CD4-positive, alpha-beta memory T cell (primary cell): ENCODE data around the gene TRAFD1. TPM values are rescaled to one million over a fixed set of nuclear protein-coding genes. Genes with fewer than 3 reads are reported as not detected.

ENCODE experiments used
- CTCF ChIA-PET: fragments of 350-600 bp; sonication (Branson Sonifier 250); formaldehyde crosslinking; loops from one replicate; lab custom pipeline; 2021; ENCODE audit warnings: inconsistent platforms; ENCODE audit not compliant: partially characterized antibody; lab: Charles Lee
- POLR2A ChIA-PET: fragments of 350-600 bp; sonication (Branson Sonifier 250); formaldehyde crosslinking; loops from one replicate; lab custom pipeline; 2021; ENCODE audit not compliant: partially characterized antibody; lab: Charles Lee
- DNase-seq, 5 donors: peaks; one replicate each; pipeline versions ENCODE4 v3.0.0 to v3.0.0-alpha.2; 2020 to 2022; ENCODE audit warnings: mixed read lengths in 1 of 5
- H3K27ac ChIP-seq: one replicate; pipeline ENCODE4 v1.7.0; 2013; ENCODE audit warnings: low read depth, low read length
- H3K27me3 ChIP-seq: 2 replicates; pipeline ENCODE4 v1.7.0; 2013; ENCODE audit warnings: mild to moderate bottlenecking, low read length, moderate library complexity; ENCODE audit not compliant: insufficient read depth
- H3K36me3 ChIP-seq: 2 replicates; pipeline ENCODE4 v1.7.0; 2013; ENCODE audit warnings: mild to moderate bottlenecking, low read length, moderate library complexity; ENCODE audit not compliant: insufficient read depth
- H3K4me1 ChIP-seq: 2 replicates; pipeline ENCODE4 v1.7.0; 2013; ENCODE audit warnings: mild to moderate bottlenecking, low read length, moderate library complexity; ENCODE audit not compliant: insufficient read depth
- H3K4me3 ChIP-seq, 2 donors: one replicate each; pipeline ENCODE4 v1.7.0; 2013; ENCODE audit warnings: low read length in 2 of 2, mild to moderate bottlenecking in 1 of 2
- H3K9me3 ChIP-seq, 2 donors: one replicate each; pipeline ENCODE4 v1.7.0; 2013; ENCODE audit warnings: low read length in 2 of 2, control low read depth in 1 of 2; ENCODE audit not compliant: control insufficient read depth in 1 of 2
- H3K27ac Mint-ChIP-seq, 7 donors: one replicate each; pipeline ENCODE4 v1.8.0; 2020 to 2021; ENCODE audit warnings: mixed read lengths in 7 of 7, mild to moderate bottlenecking in 6 of 7, inconsistent platforms in 3 of 7, moderate library complexity in 3 of 7
- H3K27me3 Mint-ChIP-seq, 2 donors: one replicate each; pipeline ENCODE4 v1.8.0; 2020 to 2021; ENCODE audit warnings: mixed read lengths in 2 of 2
- H3K36me3 Mint-ChIP-seq, 2 donors: one replicate each; pipeline ENCODE4 v1.8.0; 2020 to 2021; ENCODE audit warnings: mixed read lengths in 2 of 2, inconsistent platforms in 1 of 2, mild to moderate bottlenecking in 1 of 2
- H3K4me1 Mint-ChIP-seq, 4 donors: one replicate each; pipeline ENCODE4 v1.8.0; 2020 to 2021; ENCODE audit warnings: mixed read lengths in 4 of 4, mild to moderate bottlenecking in 1 of 4
- H3K4me3 Mint-ChIP-seq, 8 donors: one replicate each; pipeline ENCODE4 v1.8.0; 2020 to 2021; ENCODE audit warnings: mixed read lengths in 8 of 8, mild to moderate bottlenecking in 7 of 8, moderate library complexity in 6 of 8, inconsistent platforms in 3 of 8
- H3K9me3 Mint-ChIP-seq, 8 donors: one replicate each; pipeline ENCODE4 v1.8.0; 2020 to 2021; ENCODE audit warnings: mixed read lengths in 8 of 8, mild to moderate bottlenecking in 5 of 8, inconsistent platforms in 3 of 8, moderate library complexity in 1 of 8
- intact Hi-C: fragments of 100-400 bp; cut with micrococcal nuclease; formaldehyde crosslinking; loops from one replicate; pipeline ENCODE4 v1.15.1; 2023
- polyA plus RNA-seq, 2 donors: library from polyadenylated mRNA; unstranded; fragments of 300-500 nt; fragmentation: Illumina TruSeq; gene quantifications; one replicate each; pipeline ENCODE4 v1.2.3, GENCODE V29; 2021
- total RNA-seq, 2 experiments: library from RNA; stranded (reverse); gene quantifications; one replicate each; pipeline ENCODE4 v1.2.3, GENCODE V29; 2021

Gene TRAFD1
- total and polyA plus RNA-seq, 4 experiments from 2014 or later = 38.7 to 71.2 (median 51.5) TPM

- Mint-ChIP-seq H3K27ac (no peak overlapping the region), H3K27me3 (no peaks in the 10 kb centered on the region), H3K4me3 (no peak overlapping the region), H3K36me3 (peaks cover 0 to 29% of the 10 kb centered on the region in 2 donors), H3K9me3 (no peaks in the 10 kb centered on the region), H3K4me1 (peaks cover 15 to 36% (median 27%) of the 10 kb centered on the region in 4 donors)
- Histone ChIP-seq H3K4me3 (no peak overlapping the region), H3K27ac (no peak overlapping the region), H3K9me3 (no peaks in the 10 kb centered on the region), H3K36me3 (peaks cover 45% of the 10 kb centered on the region), H3K4me1 (peaks cover 39% of the 10 kb centered on the region), H3K27me3 (no peaks in the 10 kb centered on the region)
- no peak for DNase-seq
- POLR2A ChIA-PET = no interaction called here
- CTCF ChIA-PET = no interaction called here
- intact Hi-C loops = loop anchor here (5.0 kb wide), 1 partner anchor 37 kb away; no protein-coding TSS in a partner anchor
Measured at GRCh38 chr12:112134731-112135130, 9.4 kb downstream of the TRAFD1 start.

GRCh38 chr12:112140728-112141127, 15.4 kb downstream of the TRAFD1 start:
- ChIA-PET CTCF (no interaction called here), POLR2A (interaction anchor here (1.5 kb wide), 1 partner anchor 8 kb away, joined by 3 read pairs; no protein-coding TSS in a partner anchor)
- Mint-ChIP-seq H3K4me3 (no peak overlapping the region), H3K36me3 (peaks cover 37 to 60% of the 10 kb centered on the region in 2 donors), H3K27ac (peak overlapping the region in 2 of 7 donors; percentile 7 to 44), H3K9me3 (no peaks in the 10 kb centered on the region), H3K4me1 (peaks cover 0 to 7% (median 3%) of the 10 kb centered on the region in 4 donors), H3K27me3 (no peaks in the 10 kb centered on the region)
- no peaks in the 10 kb centered on the region for H3K27me3 ChIP-seq
- peaks cover 68% of the 10 kb centered on the region for H3K36me3 ChIP-seq
- intact Hi-C loops = no loop called here
- DNase-seq = no peak
- H3K9me3 ChIP-seq = no peaks in the 10 kb centered on the region
- no peaks in the 10 kb centered on the region for H3K4me1 ChIP-seq
- H3K27ac ChIP-seq = no peak overlapping the region
- H3K4me3 ChIP-seq = no peak overlapping the region

DNA sequence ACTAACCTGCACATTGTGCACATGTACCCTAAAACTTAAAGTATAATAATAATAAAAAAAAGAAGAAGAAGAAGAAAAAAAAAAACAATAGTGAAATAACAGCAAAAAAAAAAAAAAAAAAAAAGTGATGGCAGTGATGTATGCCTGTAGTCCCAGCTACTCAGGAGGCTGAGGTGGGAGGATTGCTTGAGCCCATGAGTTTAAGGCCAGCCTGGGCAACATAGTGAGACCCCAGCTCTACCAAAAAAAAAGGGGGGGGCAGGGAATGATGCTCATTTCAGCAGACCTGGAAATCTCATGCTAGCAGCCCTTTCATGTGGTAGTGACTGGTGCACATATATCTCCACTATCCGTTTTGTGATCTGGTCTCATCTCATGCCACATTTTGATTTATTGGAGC, 20.8 kb downstream of the TRAFD1 start:
- DNase-seq = no peak
- POLR2A ChIA-PET = no interaction called here
- Histone ChIP-seq H3K9me3 (no peaks in the 10 kb centered on the region), H3K27ac (no peak overlapping the region), H3K36me3 (peaks cover 64% of the 10 kb centered on the region), H3K4me1 (no peaks in the 10 kb centered on the region), H3K27me3 (no peaks in the 10 kb centered on the region), H3K4me3 (no peak overlapping the region)
- Mint-ChIP-seq H3K36me3 (peaks cover 43 to 69% of the 10 kb centered on the region in 2 donors), H3K4me3 (no peak overlapping the region), H3K4me1 (peaks cover 0 to 7% (median 5%) of the 10 kb centered on the region in 4 donors), H3K27ac (peak overlapping the region in 1 of 7 donors; percentile 72), H3K9me3 (peaks cover 0 to 2% (median 0%) of the 10 kb centered on the region in 8 donors), H3K27me3 (no peaks in the 10 kb centered on the region)
- CTCF ChIA-PET = no interaction called here
- intact Hi-C loops = no loop called here

- Mint-ChIP-seq H3K27ac (peak overlapping the region in 2 of 7 donors; percentile 17 to 75), H3K27me3 (no peaks in the 10 kb centered on the region), H3K36me3 (peaks cover 49 to 69% of the 10 kb centered on the region in 2 donors), H3K4me1 (peaks cover 0 to 12% (median 5%) of the 10 kb centered on the region in 4 donors), H3K4me3 (no peak overlapping the region), H3K9me3 (peaks cover 0 to 3% (median 0%) of the 10 kb centered on the region in 8 donors)
- Histone ChIP-seq H3K9me3 (no peaks in the 10 kb centered on the region), H3K36me3 (peaks cover 71% of the 10 kb centered on the region), H3K27me3 (no peaks in the 10 kb centered on the region), H3K4me3 (no peak overlapping the region), H3K4me1 (no peaks in the 10 kb centered on the region), H3K27ac (no peak overlapping the region)
- intact Hi-C loops = no loop called here
- no peak for DNase-seq
- ChIA-PET POLR2A (interaction anchor here (1.1 to 2.0 kb wide), 2 partner anchors 10 to 23 kb away, joined by 3 to 6 read pairs; partner anchors contain the start of gene TRAFD1), CTCF (interaction anchor here (1.2 kb wide), 1 partner anchor 16 kb away, joined by 4 read pairs; no protein-coding TSS in a partner anchor)
Measured at GRCh38 chr12:112148031-112148513, 22.7 kb downstream of the TRAFD1 start.

DNA sequence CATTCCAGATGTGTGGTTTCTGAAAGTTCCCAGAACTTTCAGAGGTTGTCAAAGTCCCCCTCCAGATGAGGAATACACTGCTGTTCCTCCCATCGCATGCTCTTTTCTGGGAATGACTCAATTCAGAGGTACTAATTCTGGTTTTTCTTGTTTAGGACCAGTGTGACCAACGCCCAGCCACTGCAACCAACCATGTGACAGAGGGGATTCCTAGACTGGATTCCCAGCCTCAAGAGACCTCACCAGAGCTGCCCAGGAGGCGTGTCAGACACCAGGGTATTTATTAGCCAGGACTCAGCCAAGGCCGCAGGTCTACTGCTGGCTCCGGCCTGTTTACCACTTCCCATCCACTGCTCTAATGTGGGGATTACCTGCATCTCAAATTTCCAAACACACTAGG, 24.2 kb downstream of the TRAFD1 start:
- Mint-ChIP-seq H3K36me3 (peaks cover 57 to 70% of the 10 kb centered on the region in 2 donors), H3K4me3 (no peak overlapping the region), H3K27me3 (no peaks in the 10 kb centered on the region), H3K27ac (peak overlapping the region in 2 of 7 donors; percentile 31 to 70), H3K4me1 (peaks cover 0 to 18% (median 5%) of the 10 kb centered on the region in 4 donors), H3K9me3 (peaks cover 0 to 7% (median 2%) of the 10 kb centered on the region in 8 donors)
- POLR2A ChIA-PET = no interaction called here
- CTCF ChIA-PET = no interaction called here
- Histone ChIP-seq H3K4me1 (no peaks in the 10 kb centered on the region), H3K27me3 (no peaks in the 10 kb centered on the region), H3K27ac (no peak overlapping the region), H3K9me3 (no peaks in the 10 kb centered on the region), H3K4me3 (no peak overlapping the region), H3K36me3 (peaks cover 67% of the 10 kb centered on the region)
- intact Hi-C loops = no loop called here
- no peak for DNase-seq

DNA sequence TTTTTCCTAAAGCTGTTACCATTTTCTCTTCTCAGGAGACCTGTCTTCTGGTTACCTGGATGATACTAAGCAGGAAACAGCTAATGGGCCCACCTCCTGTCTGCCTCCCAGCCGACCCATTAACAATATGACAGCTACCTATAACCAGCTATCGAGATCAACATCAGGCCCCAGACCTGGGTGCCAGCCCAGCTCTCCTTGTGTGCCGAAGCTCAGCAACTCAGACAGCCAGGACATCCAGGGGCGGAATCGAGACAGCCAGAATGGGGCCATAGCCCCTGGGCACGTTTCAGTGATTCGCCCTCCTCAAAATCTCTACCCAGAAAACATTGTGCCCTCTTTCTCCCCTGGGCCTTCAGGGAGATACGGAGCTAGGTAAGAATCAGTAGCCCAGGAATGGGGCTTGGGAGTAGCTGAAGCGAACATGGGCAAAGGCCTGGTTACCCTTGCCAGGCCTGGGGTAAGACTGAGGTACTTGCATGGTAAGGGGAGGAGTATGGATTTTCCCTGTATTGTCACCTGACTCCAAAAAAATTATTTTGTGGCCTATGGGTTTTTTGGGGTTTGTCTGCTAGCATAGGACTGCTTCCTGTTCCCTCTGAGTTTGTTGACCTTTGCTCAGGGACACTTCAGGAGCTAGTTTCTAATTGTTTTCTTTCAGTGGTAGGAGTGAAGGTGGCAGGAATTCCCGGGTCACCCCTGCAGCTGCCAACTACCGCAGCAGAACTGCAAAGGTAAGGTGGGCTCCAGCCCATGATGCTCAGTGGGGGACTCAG, 26.6 kb downstream of the TRAFD1 start:
- peaks cover 52% of the 10 kb centered on the region for H3K36me3 ChIP-seq
- POLR2A ChIA-PET = interaction anchor here (1.3 to 1.4 kb wide), 2 partner anchors 26 to 44 kb away, joined by 3 to 5 read pairs; partner anchors contain the start of gene NAA25

More for the DNA sequence above, 26.6 kb downstream of the TRAFD1 start:
- H3K4me1 ChIP-seq = no peaks in the 10 kb centered on the region
- Mint-ChIP-seq H3K9me3 (peaks cover 0 to 27% (median 16%) of the 10 kb centered on the region in 8 donors), H3K27ac (peak overlapping the region in 6 of 7 donors; percentile 10 to 82 (median 54)), H3K36me3 (peaks cover 60 to 72% of the 10 kb centered on the region in 2 donors), H3K4me3 (no peak overlapping the region), H3K27me3 (no peaks in the 10 kb centered on the region), H3K4me1 (peaks cover 2 to 17% (median 6%) of the 10 kb centered on the region in 4 donors)
- no peak overlapping the region for H3K4me3 ChIP-seq
- CTCF ChIA-PET = no interaction called here
- H3K27me3 ChIP-seq = no peaks in the 10 kb centered on the region
- no peak for DNase-seq
- no peak overlapping the region for H3K27ac ChIP-seq
- H3K9me3 ChIP-seq = no peaks in the 10 kb centered on the region
- intact Hi-C loops = no loop called here
